Glutamatergic neuron (in vitro differentiated cells): Measurements from ENCODE around the gene MXRA8. TPM values are rescaled to one million over a fixed set of nuclear protein-coding genes. Genes with fewer than 3 reads are reported as not detected.

Experiments
- DNase-seq: peaks from one replicate; pipeline ENCODE4 v3.0.0; 2022
- H3K27ac Mint-ChIP-seq: one replicate; pipeline ENCODE4 v1.8.0; 2020; ENCODE audit warnings: mild to moderate bottlenecking, mixed read lengths, inconsistent platforms; ENCODE audit not compliant: unreplicated experiment
- H3K27me3 Mint-ChIP-seq: one replicate; pipeline ENCODE4 v1.8.0; 2020; ENCODE audit warnings: mild to moderate bottlenecking, moderate library complexity, mixed read lengths, inconsistent platforms; ENCODE audit not compliant: unreplicated experiment
- H3K36me3 Mint-ChIP-seq: one replicate; pipeline ENCODE4 v1.8.0; 2020; ENCODE audit warnings: mild to moderate bottlenecking, mixed read lengths, inconsistent platforms; ENCODE audit not compliant: unreplicated experiment
- H3K4me1 Mint-ChIP-seq: one replicate; pipeline ENCODE4 v1.8.0; 2020; ENCODE audit warnings: mild to moderate bottlenecking, low read depth, mixed read lengths, inconsistent platforms; ENCODE audit not compliant: unreplicated experiment
- H3K4me3 Mint-ChIP-seq: one replicate; pipeline ENCODE4 v1.8.0; 2020; ENCODE audit warnings: mild to moderate bottlenecking, mixed read lengths, inconsistent platforms; ENCODE audit not compliant: unreplicated experiment
- H3K9me3 Mint-ChIP-seq: one replicate; pipeline ENCODE4 v1.8.0; 2020; ENCODE audit warnings: mild to moderate bottlenecking, moderate library complexity, mixed read lengths, inconsistent platforms; ENCODE audit not compliant: unreplicated experiment
- total RNA-seq: library from RNA; stranded (reverse); fragmentation: NEBNext Ultra II Directional; extraction: Animal tissue kit (Norgen Biotek cat#: 25700); gene quantifications from one replicate; pipeline ENCODE4 v1.2.1, GENCODE V29; 2021; ENCODE audit not compliant: unreplicated experiment
- TF ChIP-seq, protein P1 (sequence below): fragments of 200-600 bp; sonication (generic); IDR thresholded peaks from one replicate; pipeline ENCODE4 v1.5.0; 2021; ENCODE audit not compliant: partially characterized antibody, unreplicated experiment

MXRA8 gene
- total RNA-seq, 1 donor from 2014 or later, result 7.7 TPM

- peak; percentile 97 for DNase-seq
- Mint-ChIP-seq H3K9me3 (peaks cover under 1% of the 10 kb centered on the region), H3K27me3 (no peaks in the 10 kb centered on the region), H3K4me3 (peak within 1 kb of the TSS; percentile 90), H3K4me1 (no peaks in the 10 kb centered on the region), H3K27ac (peak within 1 kb of the TSS; percentile 55), H3K36me3 (no peaks in the 10 kb centered on the region)
- TF ChIP-seq, protein P1, sequence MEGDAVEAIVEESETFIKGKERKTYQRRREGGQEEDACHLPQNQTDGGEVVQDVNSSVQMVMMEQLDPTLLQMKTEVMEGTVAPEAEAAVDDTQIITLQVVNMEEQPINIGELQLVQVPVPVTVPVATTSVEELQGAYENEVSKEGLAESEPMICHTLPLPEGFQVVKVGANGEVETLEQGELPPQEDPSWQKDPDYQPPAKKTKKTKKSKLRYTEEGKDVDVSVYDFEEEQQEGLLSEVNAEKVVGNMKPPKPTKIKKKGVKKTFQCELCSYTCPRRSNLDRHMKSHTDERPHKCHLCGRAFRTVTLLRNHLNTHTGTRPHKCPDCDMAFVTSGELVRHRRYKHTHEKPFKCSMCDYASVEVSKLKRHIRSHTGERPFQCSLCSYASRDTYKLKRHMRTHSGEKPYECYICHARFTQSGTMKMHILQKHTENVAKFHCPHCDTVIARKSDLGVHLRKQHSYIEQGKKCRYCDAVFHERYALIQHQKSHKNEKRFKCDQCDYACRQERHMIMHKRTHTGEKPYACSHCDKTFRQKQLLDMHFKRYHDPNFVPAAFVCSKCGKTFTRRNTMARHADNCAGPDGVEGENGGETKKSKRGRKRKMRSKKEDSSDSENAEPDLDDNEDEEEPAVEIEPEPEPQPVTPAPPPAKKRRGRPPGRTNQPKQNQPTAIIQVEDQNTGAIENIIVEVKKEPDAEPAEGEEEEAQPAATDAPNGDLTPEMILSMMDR, result no peak
Observed at GRCh38 chr1:1374929-1375662, 16.7 kb upstream of the MXRA8 start, which contains the start of gene AURKAIP1. Gene AURKAIP1 (minus strand): TSS chr1:1375207. CDS start chr1:1374756, 451 bp downstream.

DNA sequence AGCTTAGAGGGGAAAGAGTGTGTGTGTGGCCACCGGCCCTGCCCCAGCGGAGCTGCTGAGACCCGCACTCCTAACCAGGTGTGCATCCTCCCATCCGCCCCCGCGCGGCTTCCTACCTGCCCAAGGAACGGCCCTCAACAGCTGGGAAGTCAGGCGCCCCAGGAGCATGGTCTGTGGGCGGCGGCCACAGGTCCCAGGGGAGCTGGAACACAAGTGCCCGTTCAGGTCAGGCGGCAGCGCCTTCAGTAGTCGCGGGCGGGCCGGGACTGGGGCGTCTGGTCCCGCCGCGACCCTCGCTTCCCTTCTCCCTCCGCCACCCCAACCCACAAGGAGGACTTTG, 16.2 kb upstream of the MXRA8 start:
- DNase-seq, result peak; percentile 56
- no peaks in the 10 kb centered on the region for H3K4me1 Mint-ChIP-seq
- no peaks in the 10 kb centered on the region for H3K36me3 Mint-ChIP-seq
- H3K27ac Mint-ChIP-seq, result no peak overlapping the region
- peak overlapping the region; percentile 79 for H3K4me3 Mint-ChIP-seq
- TF ChIP-seq, protein P1, result no peak
- peaks cover 2% of the 10 kb centered on the region for H3K9me3 Mint-ChIP-seq
- no peaks in the 10 kb centered on the region for H3K27me3 Mint-ChIP-seq

DNA sequence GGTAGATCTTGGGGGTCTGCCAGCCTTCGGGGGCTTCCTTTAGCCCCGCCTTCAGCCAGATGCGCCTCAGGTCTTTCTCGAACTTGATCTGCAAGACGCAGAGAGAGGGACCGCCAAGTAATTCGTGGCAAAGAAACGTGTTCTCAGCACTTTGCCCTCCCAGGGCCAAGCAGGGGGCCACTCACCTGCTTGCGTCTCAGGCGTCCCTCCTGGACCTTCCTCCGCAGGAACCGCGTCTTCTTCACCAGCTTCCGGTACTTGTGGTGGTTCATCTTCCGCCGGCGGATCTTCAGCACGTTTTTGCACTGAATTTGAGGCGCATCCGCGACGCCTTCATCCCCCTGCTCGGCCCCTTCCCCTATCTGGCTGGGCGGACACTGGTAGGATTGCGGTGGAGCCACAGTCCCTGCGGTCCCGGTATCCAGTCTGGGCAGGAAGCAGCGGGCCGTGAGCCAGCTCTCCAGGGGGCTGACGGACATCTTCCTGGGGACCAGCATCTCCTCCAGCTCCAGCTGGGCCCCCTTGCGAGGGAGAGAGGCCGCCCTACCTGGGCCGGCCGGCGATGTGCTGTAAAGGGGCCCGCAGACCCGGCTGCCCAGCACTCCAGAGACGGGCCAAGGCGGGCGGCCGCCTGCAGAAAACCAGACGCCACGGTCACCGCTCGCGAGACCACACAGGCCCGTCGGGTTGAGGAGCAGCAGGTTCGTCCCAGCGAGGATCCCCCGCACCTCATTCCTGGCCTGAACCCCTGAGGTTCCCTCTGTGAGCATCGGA, 15.6 kb upstream of the MXRA8 start:
- H3K4me1 Mint-ChIP-seq, result no peaks in the 10 kb centered on the region
- no peaks in the 10 kb centered on the region for H3K36me3 Mint-ChIP-seq
- H3K27me3 Mint-ChIP-seq, result no peaks in the 10 kb centered on the region
- no peak overlapping the region for H3K27ac Mint-ChIP-seq
- peak overlapping the region; percentile 79 for H3K4me3 Mint-ChIP-seq
- DNase-seq, result no peak
- TF ChIP-seq, protein P1, result no peak
- H3K9me3 Mint-ChIP-seq, result peaks cover 2% of the 10 kb centered on the region

DNA sequence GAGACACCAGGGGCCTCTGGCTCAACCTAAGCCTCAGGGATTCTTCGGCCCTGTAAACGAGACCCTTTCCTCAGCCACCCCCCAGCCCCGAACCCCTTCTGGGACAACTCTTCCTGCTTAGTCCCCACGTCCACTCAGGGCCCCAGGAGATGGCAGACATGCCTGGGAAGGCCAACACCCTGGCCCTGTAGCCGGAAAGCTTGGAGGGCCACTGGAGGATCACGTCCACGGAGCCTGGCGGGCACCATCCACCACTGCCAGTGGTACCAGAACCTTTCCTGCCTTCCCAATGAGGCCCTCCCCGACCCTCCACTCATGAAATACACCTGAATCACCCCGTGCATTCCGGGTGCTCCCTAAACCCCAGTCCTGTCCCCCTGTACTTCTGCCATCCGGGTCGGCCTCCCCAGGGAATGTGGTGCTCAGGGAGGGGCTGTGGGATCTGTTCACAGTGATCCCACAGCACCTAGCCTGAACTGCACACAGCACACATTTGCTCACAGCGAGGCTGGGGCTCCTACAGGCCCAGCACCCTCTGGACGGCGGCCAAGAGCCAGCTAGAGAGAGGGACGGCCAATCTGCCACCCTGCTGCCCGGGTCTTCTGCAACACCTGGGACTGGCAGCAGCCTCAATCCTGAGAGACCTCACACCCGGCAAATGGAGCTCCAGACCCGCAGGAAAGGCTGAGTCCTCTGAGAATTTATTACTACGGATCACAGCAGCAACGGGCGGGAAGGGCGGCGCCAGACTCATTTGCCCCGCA, 14.9 kb upstream of the MXRA8 start:
- DNase-seq, result no peak
- H3K4me3 Mint-ChIP-seq, result peak overlapping the region; percentile 52
- no peaks in the 10 kb centered on the region for H3K36me3 Mint-ChIP-seq
- H3K4me1 Mint-ChIP-seq, result no peaks in the 10 kb centered on the region
- no peaks in the 10 kb centered on the region for H3K27me3 Mint-ChIP-seq
- no peak overlapping the region for H3K27ac Mint-ChIP-seq
- peaks cover 2% of the 10 kb centered on the region for H3K9me3 Mint-ChIP-seq
- TF ChIP-seq, protein P1, result no peak
